GM12878 (cell line): ENCODE data around the gene ALDH1A1. TPM values are rescaled to one million over a fixed set of nuclear protein-coding genes. Genes with fewer than 3 reads are reported as not detected.

Experiments
- ATAC-seq: fragments of 200-7000 bp; cut with Tn5 transposase; 3 replicates; pipeline ENCODE4 v1.9.1; 2020; ENCODE audit warnings: mild to moderate bottlenecking, moderate library complexity
- BruUV-seq: library from RNA; stranded (reverse); fragments of 400-500 nt; replicated peaks from 2 replicates; lab custom pipeline; 2021; lab: Mats Ljungman, UMichigan
- CTCF ChIA-PET: fragments of 300-600 bp; sonication (Branson Sonifier 250); formaldehyde crosslinking; extraction: SDS; loops from one replicate; lab custom pipeline; 2021; ENCODE audit warnings: inconsistent platforms; lab: Yijun Ruan, JAX
- POLR2A ChIA-PET: fragments of 350-600 bp; formaldehyde crosslinking; extraction: SDS; loops from one replicate; lab custom pipeline; 2021; ENCODE audit warnings: inconsistent platforms; lab: Charles Lee
- RAD21 ChIA-PET: fragments of 300-600 bp; sonication (Branson Sonifier 250); formaldehyde crosslinking; loops from one replicate; lab custom pipeline; 2023; ENCODE audit warnings: antibody characterized with exemption; ENCODE audit not compliant: unreplicated experiment; lab: Charles Lee
- SMC1A ChIA-PET: fragments of 300-600 bp; sonication (Branson Sonifier 250); formaldehyde crosslinking; loops from one replicate; lab custom pipeline; 2023; ENCODE audit not compliant: unreplicated experiment, uncharacterized antibody; lab: Charles Lee
- DNase-seq: peaks from one replicate; pipeline ENCODE4 v3.0.0-alpha.2; 2011; ENCODE audit warnings: low read depth, low spot score
- FAIRE-seq: peaks from 3 replicates; lab custom pipeline; 2011; peaks lifted over from hg19 to GRCh38; lab: Jason Lieb, UNC
- H2AFZ ChIP-seq: 2 replicates; pipeline ENCODE4 v1.6.0; 2011; ENCODE audit warnings: low read depth, low read length, control low read depth; ENCODE audit not compliant: control insufficient read depth
- H3K27ac ChIP-seq: 2 replicates; pipeline ENCODE4 v1.5.1; 2011; ENCODE audit warnings: control low read depth; ENCODE audit not compliant: control insufficient read depth, insufficient read depth
- H3K27me3 ChIP-seq, 2 experiments: replicated peaks in 1 of 2; 2 replicates each; pipeline versions ENCODE4 v1.6.0 to v1.6.1; 2011; ENCODE audit warnings: low read length in 1 of 2; ENCODE audit not compliant: control insufficient read depth in 2 of 2, insufficient read depth in 2 of 2
- H3K36me3 ChIP-seq, 2 experiments: 2 replicates each; pipeline ENCODE4 v1.5.1; 2011; ENCODE audit warnings: low read length in 1 of 2; ENCODE audit not compliant: control insufficient read depth in 2 of 2, insufficient read depth in 2 of 2
- H3K4me1 ChIP-seq: 2 replicates; pipeline ENCODE4 v1.6.1; 2011; ENCODE audit warnings: mild to moderate bottlenecking, low read length, moderate library complexity, mixed read lengths; ENCODE audit not compliant: control insufficient read depth, insufficient read depth
- H3K4me2 ChIP-seq: 2 replicates; pipeline ENCODE4 v1.6.0; 2011; ENCODE audit warnings: control low read depth; ENCODE audit not compliant: control insufficient read depth, insufficient read depth
- H3K4me3 ChIP-seq: fragments of 200-600 bp; sonication (generic); 2 replicates; pipeline ENCODE4 v1.5.1; 2016
- H3K79me2 ChIP-seq: 2 replicates; pipeline ENCODE4 v1.6.0; 2011; ENCODE audit warnings: low read length; ENCODE audit not compliant: control insufficient read depth, insufficient read depth
- H3K9ac ChIP-seq: 2 replicates; pipeline ENCODE4 v1.8.0; 2011; ENCODE audit warnings: low read length, control low read depth, mixed read lengths; ENCODE audit not compliant: control insufficient read depth, insufficient read depth
- H3K9me3 ChIP-seq: replicated peaks from 3 replicates; pipeline ENCODE4 v1.5.1; 2011; ENCODE audit warnings: mild to moderate bottlenecking, low read length; ENCODE audit not compliant: control insufficient read depth, insufficient read depth
- H4K20me1 ChIP-seq: 2 replicates; pipeline ENCODE4 v1.6.0; 2011; ENCODE audit not compliant: control insufficient read depth, insufficient read depth
- BRCA1 ChIP-seq: IDR thresholded peaks from 2 replicates; pipeline ENCODE4 v1.6.1; 2011; ENCODE audit warnings: low read depth, low read length, improper control_type of control experiment
- CBFB ChIP-seq: IDR thresholded peaks from 2 replicates; pipeline ENCODE4 v1.6.1; 2016; ENCODE audit warnings: antibody characterized with exemption, low read depth
- HDAC6 ChIP-seq: fragments of 200-600 bp; sonication (generic); IDR thresholded peaks from one replicate; pipeline ENCODE4 v1.8.0; 2017; ENCODE audit warnings: antibody characterized with exemption; ENCODE audit not compliant: unreplicated experiment
- KLF5 ChIP-seq: fragments of 450-650 bp; IDR thresholded peaks from 2 replicates; pipeline ENCODE4 v1.6.1; 2014; ENCODE audit warnings: mild to moderate bottlenecking; ENCODE audit not compliant: partially characterized antibody
- NFXL1 ChIP-seq: fragments of 450-650 bp; IDR thresholded peaks from 2 replicates; pipeline ENCODE4 v1.6.1; 2017; ENCODE audit warnings: antibody characterized with exemption, mild to moderate bottlenecking, borderline replicate concordance
- NRF1 ChIP-seq: conservative IDR thresholded peaks from 2 replicates; pipeline ENCODE4 v1.6.1; 2011; ENCODE audit warnings: mild to moderate bottlenecking, low read depth, low read length, improper control_type of control experiment
- PML ChIP-seq: IDR thresholded peaks from 2 replicates; pipeline ENCODE4 v1.6.1; 2012; ENCODE audit warnings: low read length, inconsistent platforms
- TCF7 ChIP-seq: IDR thresholded peaks from 2 replicates; pipeline ENCODE4 v1.6.1; 2014; ENCODE audit warnings: antibody characterized with exemption, borderline replicate concordance
- ZBTB33 ChIP-seq: fragments of 450-650 bp; IDR thresholded peaks from 2 replicates; pipeline ENCODE4 v1.6.1; 2017; ENCODE audit warnings: mild to moderate bottlenecking
- ZNF207 ChIP-seq: fragments of 450-650 bp; IDR thresholded peaks from 2 replicates; pipeline ENCODE4 v1.6.1; 2014; ENCODE audit warnings: antibody characterized with exemption, mild to moderate bottlenecking, borderline replicate concordance
- WGBS: methylation state at CpG from one replicate; pipeline ENCODE4 v1.1.6; 2016; ENCODE audit warnings: low lambda C conversion rate; ENCODE audit not compliant: insufficient replicate concordance, insufficient coverage; ENCODE audit errors: missing lambda C conversion rate; 5-methylcytosine and 5-hydroxymethylcytosine counted together
- in situ Hi-C: fragments of 300-500 bp; cut with MboI; formaldehyde crosslinking; loops from 9 replicates; pipeline ENCODE4 v1.14.3; 2018; ENCODE audit warnings: mixed read lengths
- intact Hi-C: fragments of 100-400 bp; cut with micrococcal nuclease; formaldehyde crosslinking; loops from one replicate; pipeline ENCODE4 v1.14.2; 2022; ENCODE audit not compliant: unreplicated experiment
- polyA plus RNA-seq, 11 experiments: library from polyadenylated mRNA; depleted of rRNA in 4 of 11; unstranded in 6 of 11; stranded (reverse) in 5 of 11; fragments of >200 nt; fragmentation: Nextera tagmentation in 4 of 11; fragmentation: Illumina TruSeq in 1 of 11; extraction: Ambion mirVana in 4 of 11; extraction: Trizol in 1 of 11; gene quantifications; 1 replicate in 1 of 11; 2 replicates in 10 of 11; pipeline versions ENCODE4 v1.2.1 to v1.2.3, GENCODE V29; 2011 to 2016; ENCODE audit warnings: inconsistent platforms in 2 of 11, missing spikeins in 2 of 11, low read depth in 1 of 11
- total RNA-seq, 4 experiments: library from RNA; depleted of rRNA in 3 of 4; stranded (reverse); fragments of >200 nt in 3 of 4; fragmentation: Illumina TruSeq in 1 of 4; extraction: Trizol in 1 of 4; gene quantifications; 2 replicates each; pipeline versions ENCODE4 v1.2.1 to v1.2.3, GENCODE V29; 2013 to 2021
- TF ChIP-seq, protein P1 (sequence below): fragments of 450-650 bp; IDR thresholded peaks from 2 replicates; pipeline ENCODE4 v1.6.1; 2017; ENCODE audit warnings: borderline replicate concordance

ALDH1A1 gene
- total and polyA plus RNA-seq, 10 of the 15 experiments (the other 5 are each of a cell fraction or from before 2014, with no cell fraction given): 0.03 to 0.54 TPM; not detected in 8

DNA sequence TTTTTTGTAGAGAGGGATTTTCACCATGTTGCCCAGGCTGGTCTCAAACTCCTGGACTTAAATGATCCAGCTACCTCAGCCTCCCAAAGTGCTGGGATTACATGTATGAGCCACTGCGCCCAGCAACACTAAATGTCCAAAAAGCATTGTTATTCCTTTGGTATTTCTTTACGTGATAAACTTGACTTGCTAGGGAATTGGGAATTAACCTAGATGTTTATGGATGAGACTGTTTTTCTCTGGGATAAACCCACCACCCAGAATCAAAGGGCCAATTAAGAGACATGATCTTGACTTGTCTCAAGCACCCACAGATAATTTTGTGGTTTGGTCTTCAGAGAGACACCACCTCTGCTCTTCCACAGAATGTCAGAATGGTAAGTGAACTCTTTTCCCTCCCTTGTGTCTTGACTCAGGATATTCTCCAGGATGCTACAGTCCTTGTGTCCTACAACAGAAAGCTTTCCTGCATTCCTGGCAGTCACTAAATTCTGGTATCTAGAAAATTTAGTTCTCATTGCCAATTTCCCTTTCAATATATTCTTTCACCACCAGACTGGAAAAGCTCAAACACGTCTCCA is 55.7 kb downstream of the ALDH1A1 start:
- no peaks in the 10 kb centered on the region for H4K20me1 ChIP-seq
- 10% methylated on average over 3 of the region's 3 CpGs for WGBS
- in situ Hi-C loops (no loop called here), intact Hi-C loops (no loop called here)
- no TSS peak for BruUV-seq
- no peak overlapping the region for H3K4me2 ChIP-seq
- H3K27ac ChIP-seq: no peak overlapping the region
- TF ChIP-seq TCF7 (no peak), CBFB (no peak), HDAC6 (no peak), ZBTB33 (no peak), NFXL1 (no peak), BRCA1 (no peak), ZNF207 (no peak), KLF5 (no peak), NRF1 (no peak), PML (no peak)
- TF ChIP-seq, protein P1, sequence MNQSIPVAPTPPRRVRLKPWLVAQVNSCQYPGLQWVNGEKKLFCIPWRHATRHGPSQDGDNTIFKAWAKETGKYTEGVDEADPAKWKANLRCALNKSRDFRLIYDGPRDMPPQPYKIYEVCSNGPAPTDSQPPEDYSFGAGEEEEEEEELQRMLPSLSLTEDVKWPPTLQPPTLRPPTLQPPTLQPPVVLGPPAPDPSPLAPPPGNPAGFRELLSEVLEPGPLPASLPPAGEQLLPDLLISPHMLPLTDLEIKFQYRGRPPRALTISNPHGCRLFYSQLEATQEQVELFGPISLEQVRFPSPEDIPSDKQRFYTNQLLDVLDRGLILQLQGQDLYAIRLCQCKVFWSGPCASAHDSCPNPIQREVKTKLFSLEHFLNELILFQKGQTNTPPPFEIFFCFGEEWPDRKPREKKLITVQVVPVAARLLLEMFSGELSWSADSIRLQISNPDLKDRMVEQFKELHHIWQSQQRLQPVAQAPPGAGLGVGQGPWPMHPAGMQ: no peak
- ATAC-seq (no peak), DNase-seq (no peak), FAIRE-seq (no peak)
- ChIA-PET CTCF (no interaction called here), POLR2A (no interaction called here), RAD21 (no interaction called here), SMC1A (no interaction called here)
- H3K9me3 ChIP-seq: no peaks in the 10 kb centered on the region
- H3K27me3 ChIP-seq: no peaks in the 10 kb centered on the region; a peak in 1 of 4 replicates
- no peak overlapping the region for H2AFZ ChIP-seq
- no peaks in the 10 kb centered on the region for H3K4me1 ChIP-seq
- H3K9ac ChIP-seq: no peak overlapping the region
- no peak overlapping the region for H3K4me3 ChIP-seq
- no peaks in the 10 kb centered on the region for H3K79me2 ChIP-seq
- H3K36me3 ChIP-seq: no peaks in the 10 kb centered on the region
